Right lobe of liver (tissue), 4 donors: ENCODE measurements around the gene KRT80.

Experiments used
- CTCF ChIP-seq, 4 donors: fragments of 200-600 bp in 3 of 4; fragments of 450-650 bp in 1 of 4; IDR thresholded peaks; one replicate each; pipeline versions ENCODE4 v1.5.1 to v1.8.0; 2016 to 2022; ENCODE audit warnings: antibody characterized with exemption in 4 of 4, mild to moderate bottlenecking in 2 of 4
- POLR2A ChIP-seq: fragments of 450-650 bp; IDR thresholded peaks from one replicate; pipeline ENCODE4 v1.6.1; 2017; ENCODE audit warnings: antibody characterized with exemption, mild to moderate bottlenecking
- donor health status: DM: no; HTN: no; CAD: no.
- donor health status: DM: no; HTN: no; CAD: no.
- donor health status: DM: no; HTN: yes; CAD: no.

GRCh38 chr12:52211716-52212585, 20.1 kb upstream of the KRT80 start:
- TF ChIP-seq CTCF (IDR thresholded peaks at IDR 0.05) = no peak
- TF ChIP-seq POLR2A = no peak
